Stomach (tissue), 9 donors: ENCODE results near the gene SLC35E2B. TPM values are rescaled to one million over a fixed set of nuclear protein-coding genes. Genes with fewer than 3 reads are reported as not detected.
A peak's percentile ranks its signal among the peaks of the same experiment; 100 is the strongest.

Experiments used
- DNase-seq, 2 donors: peaks; one replicate each; pipeline versions ENCODE4 v3.0.0 to v3.0.0-alpha.2; 2013 to 2019
- H3K27ac ChIP-seq, 5 donors: fragments of 200-600 bp in 4 of 5; sonication (generic) in 4 of 5; one replicate each; pipeline ENCODE4 v1.5.1; 2013 to 2019; ENCODE audit warnings: mild to moderate bottlenecking in 1 of 5, moderate library complexity in 1 of 5
- H3K27me3 ChIP-seq, 3 donors: fragments of 200-600 bp; sonication (generic); one replicate each; pipeline ENCODE4 v1.5.1; 2017 to 2019; ENCODE audit warnings: mixed run types in 1 of 3
- H3K36me3 ChIP-seq, 4 donors: fragments of 200-600 bp; sonication (generic); 1 replicate in 3 of 4; 2 replicates in 1 of 4; pipeline ENCODE4 v1.5.1; 2016 to 2019
- H3K4me1 ChIP-seq, 4 donors: fragments of 200-600 bp; sonication (generic); one replicate each; pipeline ENCODE4 v1.5.1; 2016 to 2019
- H3K4me3 ChIP-seq, 4 donors: fragments of 200-600 bp; sonication (generic) in 3 of 4; one replicate each; pipeline ENCODE4 v1.5.1; 2016 to 2019; ENCODE audit warnings: mild to moderate bottlenecking in 1 of 4
- H3K9me3 ChIP-seq, 4 donors: fragments of 200-600 bp; sonication (generic); one replicate each; pipeline ENCODE4 v1.5.1; 2016 to 2019
- EP300 ChIP-seq: sonication (generic); formaldehyde crosslinking; IDR thresholded peaks from one replicate; pipeline ENCODE4 v1.6.1; 2017; ENCODE audit warnings: antibody characterized with exemption
- POLR2A ChIP-seq, 4 donors: fragments of 450-650 bp; IDR thresholded peaks; one replicate each; pipeline ENCODE4 v1.6.1; 2016; ENCODE audit warnings: antibody characterized with exemption in 4 of 4, control low read depth in 2 of 4, mild to moderate bottlenecking in 1 of 4, moderate library complexity in 1 of 4
- POLR2AphosphoS5 ChIP-seq, 3 donors: sonication (generic); formaldehyde crosslinking; IDR thresholded peaks; one replicate each; pipeline ENCODE4 v1.6.1; 2016; ENCODE audit warnings: antibody characterized with exemption in 3 of 3
- WGBS, 5 donors: extraction: QIAGEN DNeasy Blood & Tissue Kit in 3 of 5; methylation state at CpG; one replicate each; pipeline versions ENCODE4 v1.1.5 to v1.1.7; 2013 to 2018; 5-methylcytosine and 5-hydroxymethylcytosine counted together
- intact Hi-C: fragments of 100-400 bp; cut with DNase I; formaldehyde crosslinking; loops from one replicate; pipeline ENCODE4 v1.15.1; 2023; ENCODE audit warnings: low total_unique reads
- polyA plus RNA-seq, 3 donors: library from polyadenylated mRNA; stranded (reverse); fragments of 200-250 nt; gene quantifications; one replicate each; pipeline ENCODE4 v1.2.3, GENCODE V29; 2013
- total RNA-seq, 5 donors: library from RNA; depleted of rRNA; stranded (reverse); fragments of >200 nt; gene quantifications; one replicate each; pipeline versions ENCODE4 v1.1.0 to v1.2.3, GENCODE V29; 2014 to 2016
- TF ChIP-seq, protein P1 (sequence below), 7 experiments: fragments of 450-650 bp in 4 of 7; fragments of 200-600 bp in 3 of 7; sonication (generic) in 3 of 7; IDR thresholded peaks; one replicate each; pipeline ENCODE4 v1.5.1; 2016 to 2019; ENCODE audit warnings: antibody characterized with exemption in 7 of 7, control low read depth in 2 of 7, mild to moderate bottlenecking in 1 of 7
- donor health status: healthy with polysubstance abuse.
- donor health status: Bipolar disorder and iron deficiency.
- donor health status: healthy.

SLC35E2B gene
- total and polyA plus RNA-seq, 8 donors: 11.2 to 105 (median 21.3) TPM

DNA sequence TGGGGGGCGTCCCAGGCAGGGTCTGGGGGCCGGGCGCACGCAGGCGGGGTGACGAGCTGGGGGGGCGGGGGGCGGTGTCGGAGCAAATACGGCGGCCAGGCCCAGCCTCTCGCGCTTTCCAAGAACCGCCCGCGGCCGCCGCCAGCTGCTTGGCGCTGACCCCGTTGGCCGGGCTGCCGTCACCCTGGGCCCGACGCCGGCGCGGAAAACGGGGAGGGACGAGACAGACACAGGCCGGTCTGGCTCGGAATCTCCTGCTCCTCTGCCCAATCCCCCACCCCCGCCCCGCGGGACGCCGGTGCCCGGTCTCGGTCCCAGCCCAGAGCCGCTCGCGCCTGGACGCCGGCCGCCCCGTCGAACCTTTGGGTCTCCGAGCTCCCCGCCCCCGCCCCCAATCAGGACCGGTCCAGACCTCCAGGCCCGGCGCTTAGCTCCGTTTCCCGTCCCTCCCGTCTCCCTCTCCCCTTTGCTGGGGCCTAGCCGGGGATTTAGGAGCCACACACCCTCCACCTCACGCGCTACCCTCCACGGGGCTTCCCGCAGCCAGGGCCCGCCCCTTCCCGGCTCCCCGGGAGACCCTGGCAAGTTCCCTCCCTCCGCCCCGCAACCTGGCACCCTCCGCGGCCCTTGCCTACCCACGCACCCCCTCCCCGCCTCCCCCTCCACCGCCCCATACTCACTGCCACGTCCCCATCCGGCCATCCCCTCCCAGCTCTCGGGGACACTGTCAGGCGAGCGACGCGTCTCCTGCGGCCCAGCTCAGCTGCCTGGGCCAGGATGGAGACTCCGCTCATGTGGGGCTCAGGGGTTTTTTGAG lies 61.4 kb downstream of the SLC35E2B start:
- TF ChIP-seq EP300 (no peak), POLR2A (IDR thresholded peaks at IDR 0.05) (no peak), POLR2AphosphoS5 (IDR thresholded peaks at IDR 0.05) (no peak)
- TF ChIP-seq, protein P1, sequence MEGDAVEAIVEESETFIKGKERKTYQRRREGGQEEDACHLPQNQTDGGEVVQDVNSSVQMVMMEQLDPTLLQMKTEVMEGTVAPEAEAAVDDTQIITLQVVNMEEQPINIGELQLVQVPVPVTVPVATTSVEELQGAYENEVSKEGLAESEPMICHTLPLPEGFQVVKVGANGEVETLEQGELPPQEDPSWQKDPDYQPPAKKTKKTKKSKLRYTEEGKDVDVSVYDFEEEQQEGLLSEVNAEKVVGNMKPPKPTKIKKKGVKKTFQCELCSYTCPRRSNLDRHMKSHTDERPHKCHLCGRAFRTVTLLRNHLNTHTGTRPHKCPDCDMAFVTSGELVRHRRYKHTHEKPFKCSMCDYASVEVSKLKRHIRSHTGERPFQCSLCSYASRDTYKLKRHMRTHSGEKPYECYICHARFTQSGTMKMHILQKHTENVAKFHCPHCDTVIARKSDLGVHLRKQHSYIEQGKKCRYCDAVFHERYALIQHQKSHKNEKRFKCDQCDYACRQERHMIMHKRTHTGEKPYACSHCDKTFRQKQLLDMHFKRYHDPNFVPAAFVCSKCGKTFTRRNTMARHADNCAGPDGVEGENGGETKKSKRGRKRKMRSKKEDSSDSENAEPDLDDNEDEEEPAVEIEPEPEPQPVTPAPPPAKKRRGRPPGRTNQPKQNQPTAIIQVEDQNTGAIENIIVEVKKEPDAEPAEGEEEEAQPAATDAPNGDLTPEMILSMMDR (IDR thresholded peaks at IDR 0.05): no peak

DNA sequence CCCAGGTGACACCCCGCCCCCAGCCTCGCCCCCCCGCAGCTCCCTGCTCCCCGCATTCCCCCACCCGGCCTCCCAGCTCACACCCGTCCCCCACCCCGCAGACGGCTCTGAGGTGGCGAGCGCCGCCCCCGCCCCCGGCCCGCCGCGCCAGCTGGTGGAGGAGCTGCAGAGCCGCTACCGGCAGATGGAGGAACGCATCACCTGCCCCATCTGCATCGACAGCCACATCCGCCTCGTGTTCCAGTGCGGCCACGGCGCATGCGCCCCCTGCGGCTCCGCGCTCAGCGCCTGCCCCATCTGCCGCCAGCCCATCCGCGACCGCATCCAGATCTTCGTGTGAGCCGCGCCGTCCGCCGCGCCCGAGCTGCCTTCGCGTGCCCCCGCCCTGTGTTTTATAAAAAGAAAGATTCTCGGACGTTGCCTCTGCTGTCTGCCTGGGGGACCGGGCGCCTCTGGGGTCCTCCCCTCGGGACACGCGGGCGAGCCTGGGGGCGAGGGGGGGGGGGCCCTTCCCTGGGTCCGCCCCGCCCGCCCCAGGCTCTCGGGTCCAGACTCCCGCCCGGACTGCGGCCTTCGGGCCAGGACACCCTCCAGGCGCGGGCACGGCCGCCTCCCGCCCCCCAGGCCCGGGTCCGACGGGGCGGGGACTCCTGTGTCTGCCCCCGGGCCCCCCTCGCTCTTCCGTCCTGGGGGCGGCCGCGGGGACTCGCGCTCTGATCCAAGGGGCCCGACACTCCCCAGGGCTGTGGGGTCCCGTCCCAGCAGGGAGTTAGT lies 62.2 kb downstream of the SLC35E2B start:
- peaks cover 4 to 32% (median 26%) of the 10 kb centered on the region in 4 donors for H3K36me3 ChIP-seq
- DNase-seq: peak; percentile 69 to 97
- H3K27ac ChIP-seq: peak overlapping the region; percentile 37 to 87 (median 74)
- H3K4me1 ChIP-seq: peaks cover 25 to 36% (median 26%) of the 10 kb centered on the region in 4 donors
- intact Hi-C loops: no loop called here
- peak overlapping the region; percentile 23 to 41 (median 34) for H3K4me3 ChIP-seq
- H3K9me3 ChIP-seq: no peaks in the 10 kb centered on the region
- TF ChIP-seq, protein P1 (IDR thresholded peaks at IDR 0.05): no peak
- TF ChIP-seq POLR2A (IDR thresholded peaks at IDR 0.05) (no peak), EP300 (no peak), POLR2AphosphoS5 (IDR thresholded peaks at IDR 0.05) (peak in 2 of 3 donors; percentile 49 to 52)
- H3K27me3 ChIP-seq: peaks cover 0 to 41% (median 25%) of the 10 kb centered on the region in 3 donors
- WGBS, 5 donors: 10 to 36% (median 25%) methylated on average over 32 to 81 of the region's 81 CpGs

More for the DNA sequence above, 61.4 kb downstream of the SLC35E2B start:
- DNase-seq: peak; percentile 42 to 91
- 5 to 32% (median 6%) methylated on average over 17 to 79 of the region's 79 CpGs for WGBS, 5 donors
- Histone ChIP-seq H3K4me1 (peaks cover 25 to 36% (median 26%) of the 10 kb centered on the region in 4 donors), H3K36me3 (peaks cover 4 to 30% (median 23%) of the 10 kb centered on the region in 4 donors), H3K9me3 (no peaks in the 10 kb centered on the region), H3K27ac (peak overlapping the region; percentile 66 to 87 (median 74)), H3K4me3 (peak overlapping the region; percentile 23 to 41 (median 34)), H3K27me3 (peaks cover 0 to 41% (median 25%) of the 10 kb centered on the region in 3 donors)
- intact Hi-C loops: no loop called here

DNA sequence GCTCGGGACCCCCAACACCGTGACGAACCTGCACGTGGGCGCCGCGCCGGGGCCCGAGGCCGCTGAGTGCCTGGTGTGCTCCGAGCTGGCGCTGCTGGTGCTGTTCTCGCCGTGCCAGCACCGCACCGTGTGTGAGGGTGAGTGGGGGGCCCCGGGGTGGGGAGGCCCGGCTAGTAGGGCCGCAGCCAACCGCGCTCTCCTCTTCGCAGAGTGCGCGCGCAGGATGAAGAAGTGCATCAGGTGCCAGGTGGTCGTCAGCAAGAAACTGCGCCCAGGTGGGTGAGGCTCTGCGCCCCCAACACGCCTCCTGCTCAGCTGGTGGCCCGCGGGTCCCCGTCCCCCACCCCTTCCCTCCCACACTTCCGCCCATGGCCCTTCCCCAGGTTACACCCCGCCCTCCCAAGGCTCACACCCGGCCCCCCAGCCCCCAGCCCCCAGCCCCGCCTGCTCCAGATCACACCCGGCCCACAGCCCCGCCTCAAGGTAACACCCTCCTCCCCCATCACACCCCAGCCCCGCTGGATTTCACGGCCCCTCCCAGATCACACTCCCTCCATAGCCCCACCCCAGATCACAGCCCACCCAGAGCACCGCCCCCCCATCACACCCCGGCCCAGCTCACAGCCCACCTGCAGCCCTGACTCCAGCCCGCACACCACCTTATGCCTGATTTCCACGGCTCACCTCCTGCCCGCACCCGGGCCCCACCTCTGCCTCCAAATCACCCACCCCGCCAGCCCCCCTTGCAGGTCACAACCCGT lies 63.0 kb downstream of the SLC35E2B start:
- intact Hi-C loops: no loop called here
- 49 to 72% (median 60%) methylated on average over 17 to 48 of the region's 48 CpGs for WGBS, 5 donors
- Histone ChIP-seq H3K27ac (peak overlapping the region in 4 of 5 donors; percentile 74 to 87 (median 80)), H3K36me3 (peaks cover 4 to 40% (median 32%) of the 10 kb centered on the region in 4 donors), H3K27me3 (peaks cover 0 to 41% (median 25%) of the 10 kb centered on the region in 3 donors), H3K4me1 (peaks cover 25 to 36% (median 26%) of the 10 kb centered on the region in 4 donors), H3K9me3 (no peaks in the 10 kb centered on the region), H3K4me3 (peak overlapping the region; percentile 19 to 41 (median 30))
- TF ChIP-seq, protein P1 (IDR thresholded peaks at IDR 0.05): no peak
- TF ChIP-seq EP300: no peak
- no peak for TF ChIP-seq POLR2AphosphoS5 (IDR thresholded peaks at IDR 0.05)
- TF ChIP-seq POLR2A (IDR thresholded peaks at IDR 0.05): no peak
- DNase-seq: peak in 1 of 2 donors; percentile 72
